NCI-H2227 treated with DMSO at 0.1 percent for 48 hours (cell line): Measurements from ENCODE around the gene CRMP1.

Experiments used
- DNase-seq: peaks from one replicate; lab custom pipeline; 2025; lab: John Stamatoyannopoulos, UW

CRMP1 gene

DNA sequence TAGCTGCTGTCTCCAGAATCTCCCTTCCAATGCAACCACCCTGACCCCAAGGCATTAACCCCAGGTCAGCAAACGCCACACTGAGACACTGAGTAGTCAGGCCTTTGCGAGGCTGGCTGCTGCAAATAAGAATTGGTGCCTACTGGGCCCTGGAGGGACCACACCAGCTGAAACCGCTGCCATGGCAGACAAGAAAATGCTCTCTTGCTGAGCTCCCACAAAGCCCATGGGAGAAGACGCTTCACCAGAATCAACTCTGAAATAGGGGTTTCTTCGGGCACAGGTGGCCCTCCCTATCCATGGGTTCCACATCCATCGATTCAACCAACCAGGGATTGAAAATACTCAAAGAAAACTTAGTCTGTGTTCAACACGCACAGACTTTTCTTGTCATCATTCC is 26.7 kb upstream of the CRMP1 start:
- no peak for DNase-seq

DNA sequence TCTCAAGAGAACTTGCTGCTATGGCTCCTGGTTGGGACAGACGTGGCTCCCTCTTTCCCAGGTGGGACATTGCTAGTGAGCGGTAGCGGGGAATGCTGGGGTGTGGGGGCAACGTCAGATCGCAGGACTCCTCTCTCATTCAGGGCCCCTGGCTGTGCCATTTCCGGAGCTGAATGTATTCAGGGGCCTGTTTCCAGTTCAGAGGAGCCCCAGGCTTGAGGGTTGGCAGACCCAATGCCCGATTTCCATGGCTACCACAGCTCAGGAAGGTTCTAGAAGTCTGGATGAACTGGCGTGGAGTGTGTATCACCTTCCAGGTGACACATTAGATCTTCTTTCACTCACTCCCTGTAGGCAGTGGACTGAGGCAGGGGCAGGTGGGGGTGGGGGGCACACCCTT is 26.2 kb upstream of the CRMP1 start:
- no peak for DNase-seq

DNA sequence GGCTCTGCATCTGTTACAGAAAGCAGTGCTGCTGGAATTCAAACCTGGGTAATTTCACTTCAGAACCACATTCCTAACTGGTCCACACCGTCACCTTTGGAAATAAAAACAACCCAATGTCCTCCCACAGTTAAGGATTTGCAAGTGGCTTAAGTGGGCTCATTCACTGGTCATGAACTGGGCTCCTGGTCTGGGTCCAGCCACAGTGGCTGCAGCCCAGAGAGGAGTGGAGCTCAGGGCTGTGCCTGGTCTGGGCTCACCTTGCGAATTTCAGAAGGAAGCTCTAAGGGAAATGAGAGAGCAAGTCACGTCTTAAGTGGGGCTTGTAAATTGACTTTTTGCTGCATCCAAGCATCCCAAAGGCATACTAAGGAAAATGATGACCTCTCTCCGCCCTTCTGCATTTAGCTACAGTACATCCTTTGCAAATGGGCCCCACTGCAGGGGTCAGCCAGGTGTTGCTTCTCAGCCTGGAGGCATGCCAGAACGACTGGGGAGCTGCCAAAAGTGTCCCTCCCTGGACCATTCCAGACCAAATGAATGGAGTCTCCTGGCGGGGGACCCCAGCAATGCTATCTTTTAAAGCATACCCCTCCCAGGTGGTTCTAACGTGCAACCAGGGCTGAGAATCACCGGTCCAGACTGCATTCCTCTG is 25.6 kb upstream of the CRMP1 start:
- no peak for DNase-seq

DNA sequence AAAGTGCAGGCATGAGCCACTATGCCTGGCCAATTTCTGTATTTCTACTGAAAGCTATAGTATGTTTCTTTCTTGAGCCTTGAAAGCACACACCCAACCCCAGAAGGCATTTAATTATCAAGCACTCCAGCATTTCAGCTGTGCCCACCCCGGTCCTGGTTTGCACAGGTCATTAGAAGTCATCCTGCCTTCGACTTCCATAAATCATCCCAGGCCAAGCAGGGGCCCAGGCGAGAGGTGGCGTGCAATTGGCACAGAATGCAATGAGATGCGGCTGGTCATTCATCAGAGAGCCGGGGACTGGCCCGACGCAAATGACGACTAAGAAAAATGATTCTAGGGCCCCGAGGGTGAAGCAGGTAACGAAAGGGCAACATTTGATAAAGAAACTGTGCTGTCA is 24.8 kb upstream of the CRMP1 start:
- DNase-seq = no peak

DNA sequence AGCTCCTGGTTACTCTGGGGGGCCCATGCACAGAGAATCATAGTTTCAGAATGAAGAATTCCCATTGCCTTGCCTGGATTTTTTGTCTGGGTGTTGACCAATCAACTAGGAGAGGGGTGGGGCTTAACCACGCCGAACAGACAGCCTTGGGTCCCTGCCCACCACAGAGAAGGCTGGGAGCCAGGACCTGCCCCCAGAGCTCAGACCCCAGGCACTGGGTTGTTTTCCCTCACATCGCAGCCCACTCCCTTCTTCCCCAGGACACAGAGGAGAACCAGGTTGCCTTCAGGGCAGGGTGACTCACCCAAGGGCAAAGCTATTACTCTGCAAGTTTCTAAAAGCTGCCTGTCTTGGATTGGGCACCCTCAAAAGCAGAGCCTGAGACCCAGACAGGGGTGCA is 23.3 kb upstream of the CRMP1 start:
- no peak for DNase-seq

DNA sequence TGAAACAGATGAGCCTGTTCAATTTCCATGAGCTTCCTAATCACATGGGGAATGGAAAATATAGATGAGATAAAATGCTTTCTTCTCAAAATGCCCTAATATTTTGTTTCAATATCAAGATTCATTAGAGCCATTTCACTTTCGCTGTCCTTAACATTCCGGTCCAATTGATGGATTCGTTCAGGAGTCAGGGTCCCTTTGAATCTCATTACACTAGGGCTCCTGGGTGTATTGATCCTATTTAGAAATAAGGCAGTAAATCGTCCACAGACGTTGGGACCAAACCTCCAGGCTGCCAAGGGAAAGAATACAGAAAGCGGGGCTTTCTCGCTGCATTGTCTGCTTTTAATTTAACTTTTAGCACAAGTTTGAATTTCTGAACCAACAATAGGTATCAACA is 20.6 kb upstream of the CRMP1 start:
- DNase-seq = no peak

DNA sequence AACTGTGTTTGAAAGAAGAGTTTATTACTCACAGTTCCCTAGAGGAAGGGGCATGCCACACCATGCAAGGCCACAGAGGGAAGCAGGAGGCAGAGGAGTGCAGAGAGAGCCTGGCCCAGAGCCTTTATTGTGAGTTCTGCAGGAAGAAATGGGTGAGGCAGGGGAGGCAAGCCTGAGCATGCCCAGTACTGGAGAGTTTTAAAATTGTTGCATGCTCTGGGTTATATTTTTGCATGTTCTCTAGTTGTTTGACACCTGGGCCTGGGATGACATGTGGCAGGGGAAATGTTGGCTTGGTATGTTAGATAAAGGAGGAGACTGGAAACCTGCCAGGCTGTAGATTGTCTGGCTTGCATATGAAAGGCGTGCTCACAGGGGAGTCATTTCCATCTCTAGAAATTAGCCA is 19.7 kb upstream of the CRMP1 start:
- DNase-seq = no peak

DNA sequence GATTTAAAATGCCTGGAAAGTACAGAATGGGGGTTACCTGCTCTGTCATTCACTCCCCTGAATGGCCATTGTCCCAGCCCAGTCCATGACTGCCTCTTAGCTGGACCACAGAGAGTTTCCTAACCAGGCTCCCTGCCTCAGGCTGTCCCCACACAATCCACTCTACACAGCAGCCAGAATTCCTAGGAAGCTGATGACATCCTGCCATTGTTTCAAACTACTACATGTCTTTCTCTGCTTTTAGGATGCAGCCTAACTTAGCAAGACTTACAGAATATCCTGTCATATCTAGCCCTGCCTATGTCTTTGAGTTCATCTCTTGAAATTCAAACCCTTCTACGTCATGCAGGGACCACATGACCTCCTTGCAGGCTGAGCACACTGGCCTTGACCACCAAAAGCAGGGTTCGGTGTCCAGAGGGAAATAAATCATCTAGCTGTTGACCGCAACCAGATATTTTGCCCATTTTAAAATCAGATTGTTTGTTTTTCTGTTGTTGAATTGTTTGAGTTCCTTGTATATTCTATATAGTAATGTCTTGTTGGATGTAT is 16.1 kb upstream of the CRMP1 start:
- DNase-seq = no peak

DNA sequence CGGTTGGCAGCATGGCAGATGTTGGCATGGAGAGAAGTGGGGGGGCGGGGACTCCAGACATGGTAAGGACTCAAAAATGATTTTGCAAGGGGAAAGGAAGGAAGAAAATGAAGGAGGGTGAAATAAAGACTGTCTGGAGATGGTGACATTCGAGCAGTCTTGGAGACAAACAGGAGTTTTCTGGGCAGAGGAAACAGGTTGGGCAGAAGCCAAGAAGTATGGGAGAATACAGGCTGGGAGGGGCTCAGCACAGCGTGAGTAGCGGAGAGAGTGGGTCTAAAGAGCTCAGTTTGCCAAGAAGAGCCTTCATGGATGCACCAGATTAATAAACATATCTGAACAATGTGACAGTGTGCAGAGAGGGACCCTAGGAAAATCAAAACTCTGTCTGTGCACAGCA is 13.3 kb upstream of the CRMP1 start:
- no peak for DNase-seq

DNA sequence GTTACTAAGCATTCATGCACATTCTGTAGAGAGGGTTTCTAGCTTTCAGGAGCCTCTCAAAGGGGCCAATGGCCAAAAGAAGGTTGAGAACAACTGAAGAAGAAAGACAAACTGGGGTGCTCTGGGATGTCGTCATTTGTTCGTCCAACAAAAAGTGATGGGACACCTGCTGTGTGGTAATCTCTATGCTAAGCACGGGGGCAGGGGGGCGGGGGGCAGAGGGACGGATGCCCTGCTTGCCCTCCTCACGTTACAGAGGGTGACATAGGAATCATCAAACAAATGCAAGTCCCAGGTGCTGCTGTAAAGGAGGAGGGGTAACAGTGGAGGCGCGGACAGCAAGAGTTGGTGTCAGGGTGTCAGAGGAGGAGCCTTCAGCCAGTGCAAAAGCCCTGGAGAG is 12.8 kb upstream of the CRMP1 start:
- no peak for DNase-seq

DNA sequence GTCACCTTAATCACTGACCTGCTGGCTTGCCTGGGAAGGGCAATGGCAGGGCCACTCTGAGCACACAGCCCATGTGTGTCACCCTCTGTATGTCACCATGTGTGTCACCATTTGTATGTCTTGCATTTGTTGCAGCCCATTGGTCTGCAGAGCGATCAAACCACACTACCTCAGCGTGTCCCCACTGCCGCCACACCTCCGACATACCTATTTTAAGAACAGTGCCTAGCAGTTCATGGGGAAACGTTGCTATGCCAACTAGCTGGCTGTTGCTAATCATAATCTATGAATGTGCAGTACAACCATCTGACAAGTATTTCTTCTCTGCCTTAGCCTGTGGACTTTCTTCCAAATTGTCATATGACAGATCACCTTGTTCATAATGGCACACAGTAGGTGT is 8.0 kb upstream of the CRMP1 start:
- DNase-seq = no peak

DNA sequence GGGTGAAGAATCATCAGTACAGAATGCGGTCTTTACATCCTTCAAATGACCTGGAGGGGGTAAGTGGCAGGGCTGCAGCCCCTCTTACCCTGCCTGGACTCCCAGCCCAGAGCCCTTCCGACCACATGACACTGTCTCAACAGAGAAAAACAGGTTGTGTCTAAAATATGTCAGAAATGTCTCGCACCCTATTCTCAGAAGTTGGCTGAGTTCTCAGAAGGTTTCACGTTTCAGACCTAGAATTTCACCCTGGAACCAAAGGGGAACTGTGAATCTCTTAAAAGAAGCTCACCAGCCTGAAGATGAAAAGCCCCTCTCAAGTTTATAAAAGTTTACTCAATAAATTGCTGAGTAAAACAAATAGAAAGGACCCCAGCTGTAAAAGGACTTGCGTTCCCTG is 7.0 kb upstream of the CRMP1 start:
- DNase-seq = no peak

DNA sequence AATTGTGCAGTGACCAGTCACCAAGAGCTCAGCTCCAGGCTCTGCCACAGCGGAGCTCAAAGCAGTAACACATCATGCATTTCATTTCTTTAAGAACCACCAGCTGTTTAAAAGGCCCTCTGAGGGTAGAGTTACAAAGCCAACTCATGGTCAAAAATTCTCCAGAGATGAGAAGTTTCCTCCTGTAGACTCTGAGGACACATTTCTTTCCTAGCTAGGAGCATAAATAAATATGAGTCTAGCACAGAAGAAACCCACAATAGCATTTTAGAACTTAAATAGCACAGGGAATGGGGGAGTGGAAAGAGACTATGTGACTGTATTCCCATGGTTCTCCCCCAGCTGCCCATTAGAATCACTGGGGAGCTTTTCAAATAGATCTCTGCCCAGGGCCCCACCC is 6.5 kb upstream of the CRMP1 start:
- DNase-seq = no peak

DNA sequence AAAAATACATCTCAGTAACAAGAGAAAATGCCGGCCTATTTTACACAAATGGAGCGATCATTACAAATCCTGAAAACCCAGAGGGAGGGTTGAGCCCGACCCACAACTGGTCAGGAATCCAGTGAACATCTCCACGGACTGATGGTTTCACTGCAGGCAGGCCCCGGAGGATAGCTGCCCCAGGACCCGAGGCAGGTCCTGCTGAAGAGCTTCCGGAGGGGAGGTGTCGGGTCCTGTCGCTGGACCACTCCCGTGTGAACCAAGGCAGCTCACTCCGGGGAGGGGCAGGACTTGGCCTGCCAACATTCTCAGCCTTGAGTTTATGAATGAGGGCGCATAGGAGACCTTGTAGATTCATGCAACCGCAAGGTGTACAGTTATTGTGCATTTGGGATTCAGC is 4.8 kb upstream of the CRMP1 start:
- no peak for DNase-seq

DNA sequence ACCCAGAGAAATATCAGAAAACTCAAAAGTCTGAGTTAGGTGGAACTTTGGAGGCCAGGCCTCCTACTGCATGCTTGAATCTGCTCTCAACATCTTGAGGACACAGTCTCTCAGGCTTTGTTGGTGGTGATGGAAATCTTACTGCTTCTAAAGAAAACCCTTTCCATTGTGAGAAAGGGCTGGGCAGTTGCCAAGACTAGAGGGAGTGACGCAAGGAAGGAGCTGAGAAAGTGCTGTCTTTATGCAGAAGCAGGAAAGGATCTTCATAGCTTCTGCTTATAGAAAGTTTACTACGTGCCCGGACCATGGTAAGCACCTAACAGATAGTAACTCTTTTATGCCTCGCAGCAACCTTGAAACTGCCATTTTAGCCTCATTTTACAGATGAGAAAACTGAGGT is 2.4 kb upstream of the CRMP1 start:
- DNase-seq = no peak

DNA sequence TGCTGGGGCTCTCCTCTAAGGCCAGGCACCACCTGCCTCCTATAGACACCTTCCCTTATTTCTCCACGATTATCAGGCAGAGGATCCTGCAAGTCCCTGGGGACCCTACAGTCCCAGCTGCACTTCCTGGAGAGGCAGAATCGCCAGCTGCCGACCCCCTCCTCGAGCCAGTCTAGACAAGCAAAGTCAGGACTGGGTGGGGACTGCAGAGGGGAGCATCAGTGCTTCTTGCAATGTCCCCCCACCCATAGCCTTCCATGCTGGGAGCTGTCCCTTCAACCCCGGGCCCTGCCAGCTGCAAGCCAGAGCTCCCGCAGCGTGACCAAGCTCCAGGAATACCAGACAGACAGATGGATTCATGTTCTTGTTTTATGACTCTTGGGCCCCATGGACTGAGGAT is 1.4 kb upstream of the CRMP1 start:
- DNase-seq = no peak

DNA sequence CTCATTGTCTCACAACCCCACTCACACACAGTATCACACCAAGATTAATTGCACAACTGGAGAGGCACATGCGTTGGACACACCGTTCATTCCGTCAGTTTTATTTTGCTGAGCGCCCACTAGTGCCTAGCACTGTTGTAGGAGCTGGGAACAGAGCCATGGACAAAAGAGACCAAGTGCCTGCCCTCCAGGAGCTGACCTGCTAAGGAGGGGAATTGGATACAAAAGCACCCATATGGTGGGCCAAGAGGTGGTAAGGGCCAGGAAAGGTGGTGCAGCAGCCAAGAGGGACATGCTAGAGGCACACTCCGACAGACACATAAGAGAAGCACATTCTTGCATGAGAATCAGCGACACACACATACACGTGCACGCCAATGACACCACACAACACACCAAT is 705 bp upstream of the CRMP1 start:
- DNase-seq = no peak

DNA sequence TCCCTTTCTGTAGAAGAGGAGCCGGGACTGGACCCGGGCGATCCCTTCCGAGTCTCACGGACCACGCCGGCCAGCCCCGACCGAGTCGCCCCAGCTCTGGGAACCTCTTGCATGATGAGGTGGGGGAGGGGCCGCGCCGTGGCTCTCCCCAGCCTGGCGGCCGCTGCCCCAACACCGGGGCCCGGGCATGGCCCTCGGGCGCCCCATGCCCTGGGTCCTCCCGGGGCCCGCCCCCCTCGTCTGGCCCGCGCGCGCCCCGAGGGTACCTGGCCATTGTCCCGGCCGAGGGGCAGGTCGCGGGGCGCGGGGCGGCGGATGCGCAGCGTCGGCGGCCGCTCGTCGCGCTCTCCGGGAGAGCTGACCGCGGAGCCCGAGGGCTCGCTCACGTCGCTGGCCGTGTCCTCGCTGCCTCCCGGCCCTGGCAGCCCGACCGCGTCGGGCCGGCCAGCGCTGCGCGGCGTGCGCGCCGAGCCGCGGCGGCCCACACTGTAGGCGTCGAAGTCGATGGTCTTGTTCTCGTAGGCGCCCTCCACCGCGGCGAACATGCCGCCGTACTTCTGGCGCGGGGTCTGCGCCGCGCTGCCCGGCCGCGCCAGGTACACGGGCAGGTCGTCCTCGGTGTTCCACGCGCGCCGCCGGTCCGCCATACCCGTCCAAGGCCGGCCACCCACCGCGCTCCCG is 423 bp downstream of the CRMP1 start:
- DNase-seq = no peak

DNA sequence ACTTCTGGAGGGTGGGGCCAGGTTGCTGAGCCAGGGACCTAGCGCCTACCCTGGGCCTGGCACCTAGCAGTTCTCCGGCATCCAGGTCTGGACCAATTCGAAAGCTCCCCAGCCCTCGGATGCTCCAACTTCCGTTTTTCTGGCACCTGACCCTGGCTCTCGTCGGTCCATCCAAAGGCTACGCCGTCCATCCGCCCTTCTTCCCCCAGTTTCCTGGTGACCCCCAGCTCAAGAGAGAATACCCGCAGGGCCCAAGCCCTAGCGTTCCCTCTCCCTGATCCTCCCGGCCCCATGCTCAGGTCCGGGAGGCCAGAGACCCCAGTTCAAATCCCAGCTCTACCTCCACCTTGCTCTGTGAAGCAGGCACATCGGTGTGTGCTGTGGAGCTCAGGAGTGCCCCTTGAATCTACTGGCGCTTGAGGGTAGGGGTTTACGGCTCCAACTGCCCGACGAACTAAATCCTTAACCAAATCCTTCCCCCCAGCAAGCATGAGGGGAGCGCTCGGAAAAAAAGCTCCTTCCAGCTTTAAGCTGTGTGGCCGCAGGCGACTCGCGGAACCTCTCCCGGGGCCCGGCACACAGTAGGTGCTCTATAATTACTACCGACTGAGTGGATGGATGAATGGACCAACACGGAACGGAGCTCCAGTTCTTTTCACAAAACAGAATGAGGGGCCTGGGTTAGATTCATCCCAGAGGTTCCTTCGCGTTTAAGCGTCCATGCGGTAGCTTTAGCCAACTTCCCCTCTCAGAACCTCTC is 1.1 kb downstream of the CRMP1 start:
- DNase-seq = no peak

DNA sequence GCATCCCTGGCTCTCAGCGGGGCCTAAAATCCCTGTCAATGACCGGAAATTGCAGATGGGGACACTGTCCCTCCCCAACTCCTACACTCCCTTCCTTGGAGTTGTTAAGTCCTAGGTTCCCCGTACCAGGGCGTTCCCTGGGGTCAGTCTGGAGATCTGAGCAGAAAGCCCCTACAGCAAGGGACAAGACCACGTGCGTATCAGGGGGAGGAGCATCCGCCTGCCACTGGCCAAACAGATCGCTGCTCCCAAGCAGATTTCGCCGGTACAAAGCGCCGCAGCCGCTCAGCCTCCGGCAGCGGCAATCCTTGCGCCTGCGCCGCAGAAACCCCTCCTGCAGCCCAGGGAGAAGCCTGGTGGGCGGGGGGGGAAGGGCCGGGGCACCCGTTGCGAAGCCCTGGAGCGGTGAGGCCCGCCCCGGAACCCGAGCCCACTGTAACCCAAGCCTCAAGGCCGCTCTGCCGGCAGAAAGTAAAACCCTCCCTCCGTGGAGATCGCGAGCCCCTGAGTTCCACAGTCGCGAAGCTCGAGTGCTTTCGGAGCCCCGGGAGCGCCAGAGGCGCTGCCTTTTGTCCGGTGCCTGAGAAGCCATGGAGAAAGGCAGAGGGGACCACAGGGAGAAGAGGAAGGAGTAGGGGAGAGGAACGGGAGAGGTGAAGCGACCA is 2.7 kb downstream of the CRMP1 start:
- peak; percentile 88 for DNase-seq

DNA sequence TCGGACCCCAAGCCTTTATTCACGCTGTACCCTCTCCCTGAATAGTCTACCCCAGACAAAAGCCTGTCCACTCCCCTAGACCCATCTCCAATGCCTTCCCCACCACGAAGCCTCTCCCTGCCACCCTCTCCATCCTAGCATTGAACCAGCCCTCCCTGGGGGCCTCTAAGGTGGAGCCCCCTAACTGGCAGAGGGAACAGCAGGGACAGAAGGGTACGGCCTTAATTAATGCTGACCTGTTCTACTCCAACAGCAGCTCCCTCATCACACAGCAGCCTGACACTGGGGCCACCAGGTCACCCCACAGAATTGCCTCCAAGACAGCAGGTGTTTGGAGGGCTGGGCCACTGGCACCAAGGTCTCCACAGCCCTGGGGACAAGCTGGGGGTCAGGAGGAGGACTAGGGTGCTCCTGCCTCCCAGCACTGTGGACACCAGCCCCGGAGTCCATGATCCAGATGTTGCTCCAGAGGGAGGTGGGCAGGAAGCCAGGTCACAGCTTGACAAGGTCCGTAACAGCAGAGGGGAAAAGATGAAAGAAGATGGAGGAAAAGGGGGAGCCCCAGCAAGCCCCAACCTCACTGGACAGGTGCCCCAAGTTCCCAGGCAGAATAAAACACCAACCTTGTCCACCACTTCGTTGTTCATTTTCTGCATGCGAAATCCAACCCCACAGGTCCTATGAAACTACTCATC is 3.7 kb downstream of the CRMP1 start:
- no peak for DNase-seq
